Uterus (tissue), 2 donors: ENCODE data around the gene SREBF1.

Experiments used
- POLR2A ChIP-seq, 2 donors: fragments of 450-650 bp; IDR thresholded peaks; one replicate each; pipeline ENCODE4 v1.6.1; 2016; ENCODE audit warnings: antibody characterized with exemption in 2 of 2, mild to moderate bottlenecking in 1 of 2, moderate library complexity in 1 of 2
- TF ChIP-seq, protein P1 (sequence below), 4 experiments: fragments of 200-600 bp in 2 of 4; fragments of 450-650 bp in 2 of 4; sonication (generic) in 2 of 4; IDR thresholded peaks; one replicate each; pipeline ENCODE4 v1.5.1; 2016 to 2019; ENCODE audit warnings: antibody characterized with exemption in 4 of 4, mild to moderate bottlenecking in 2 of 4, moderate library complexity in 1 of 4

- TF ChIP-seq, protein P1, sequence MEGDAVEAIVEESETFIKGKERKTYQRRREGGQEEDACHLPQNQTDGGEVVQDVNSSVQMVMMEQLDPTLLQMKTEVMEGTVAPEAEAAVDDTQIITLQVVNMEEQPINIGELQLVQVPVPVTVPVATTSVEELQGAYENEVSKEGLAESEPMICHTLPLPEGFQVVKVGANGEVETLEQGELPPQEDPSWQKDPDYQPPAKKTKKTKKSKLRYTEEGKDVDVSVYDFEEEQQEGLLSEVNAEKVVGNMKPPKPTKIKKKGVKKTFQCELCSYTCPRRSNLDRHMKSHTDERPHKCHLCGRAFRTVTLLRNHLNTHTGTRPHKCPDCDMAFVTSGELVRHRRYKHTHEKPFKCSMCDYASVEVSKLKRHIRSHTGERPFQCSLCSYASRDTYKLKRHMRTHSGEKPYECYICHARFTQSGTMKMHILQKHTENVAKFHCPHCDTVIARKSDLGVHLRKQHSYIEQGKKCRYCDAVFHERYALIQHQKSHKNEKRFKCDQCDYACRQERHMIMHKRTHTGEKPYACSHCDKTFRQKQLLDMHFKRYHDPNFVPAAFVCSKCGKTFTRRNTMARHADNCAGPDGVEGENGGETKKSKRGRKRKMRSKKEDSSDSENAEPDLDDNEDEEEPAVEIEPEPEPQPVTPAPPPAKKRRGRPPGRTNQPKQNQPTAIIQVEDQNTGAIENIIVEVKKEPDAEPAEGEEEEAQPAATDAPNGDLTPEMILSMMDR (IDR thresholded peaks at IDR 0.05) = no peak
- TF ChIP-seq POLR2A (IDR thresholded peaks at IDR 0.05) = no peak
Measured at GRCh38 chr17:17866425-17866824, 29.6 kb upstream of the SREBF1 start.
